Right lobe of liver (tissue), 4 donors: Measurements from ENCODE around the gene CYB5B.

Experiments used
- CTCF ChIP-seq, 4 donors: fragments of 200-600 bp in 3 of 4; fragments of 450-650 bp in 1 of 4; IDR thresholded peaks; one replicate each; pipeline versions ENCODE4 v1.5.1 to v1.8.0; 2016 to 2022; ENCODE audit warnings: antibody characterized with exemption in 4 of 4, mild to moderate bottlenecking in 2 of 4
- POLR2A ChIP-seq: fragments of 450-650 bp; IDR thresholded peaks from one replicate; pipeline ENCODE4 v1.6.1; 2017; ENCODE audit warnings: antibody characterized with exemption, mild to moderate bottlenecking
- donor health status: DM: no; HTN: no; CAD: no.
- donor health status: DM: no; HTN: no; CAD: no.
- donor health status: DM: no; HTN: yes; CAD: no.

GRCh38 chr16:69486272-69486671 is 61.9 kb downstream of the CYB5B start:
- no peak for TF ChIP-seq CTCF (IDR thresholded peaks at IDR 0.05)
- no peak for TF ChIP-seq POLR2A
